HepG2 (cell line): ENCODE data around the gene PPP2R2C. TPM values are rescaled to one million over a fixed set of nuclear protein-coding genes. Genes with fewer than 3 reads are reported as not detected.

Source experiments
- ATAC-seq: fragments of 200-7000 bp; cut with Tn5 transposase; 3 replicates; pipeline ENCODE4 v1.9.1; 2020; ENCODE audit warnings: mild to moderate bottlenecking, moderate library complexity
- BruUV-seq: library from RNA; stranded (reverse); fragments of 400-500 nt; replicated peaks from 2 replicates; lab custom pipeline; 2021; lab: Mats Ljungman, UMichigan
- CTCF ChIA-PET: fragments of 300-600 bp; formaldehyde crosslinking; extraction: SDS; loops from one replicate; lab custom pipeline; 2021; ENCODE audit warnings: low total read pairs, inconsistent platforms, low intra/inter-chr PET ratio; lab: Yijun Ruan, JAX
- POLR2A ChIA-PET: fragments of 350-600 bp; sonication (Branson Sonifier 250); formaldehyde crosslinking; loops from one replicate; lab custom pipeline; 2020; ENCODE audit warnings: antibody characterized with exemption, inconsistent platforms; lab: Yijun Ruan, JAX
- DNase-seq: peaks from one replicate; pipeline ENCODE4 v3.0.0-alpha.2; 2015; ENCODE audit warnings: low spot score
- FAIRE-seq: peaks from 3 replicates; lab custom pipeline; 2011; peaks lifted over from hg19 to GRCh38; lab: Jason Lieb, UNC
- H2AFZ ChIP-seq: one replicate; pipeline ENCODE4 v1.6.1; 2011; ENCODE audit warnings: low read length, inconsistent platforms
- H3K27ac ChIP-seq: fragments of 300-600 bp; 3 replicates; pipeline ENCODE4 v1.8.0; 2011; ENCODE audit warnings: mixed run types, mild to moderate bottlenecking, mixed read lengths, low read length, inconsistent platforms; ENCODE audit not compliant: insufficient read depth; ENCODE audit errors: extremely low read length
- H3K27me3 ChIP-seq, 2 experiments: fragments of 200-600 bp in 1 of 2; 2 replicates in 1 of 2; 3 replicates in 1 of 2; pipeline versions ENCODE4 v1.6.0 to v1.8.0; 2011; ENCODE audit warnings: low read length in 2 of 2, mild to moderate bottlenecking in 2 of 2, moderate library complexity in 2 of 2, inconsistent platforms in 1 of 2; ENCODE audit not compliant: insufficient read depth in 2 of 2, control insufficient read depth in 1 of 2
- H3K36me3 ChIP-seq, 2 experiments: fragments of 200-600 bp in 1 of 2; replicated peaks in 1 of 2; 2 replicates in 1 of 2; 3 replicates in 1 of 2; pipeline versions ENCODE4 v1.5.1 to v1.8.0; 2011; ENCODE audit warnings: low read length in 2 of 2, inconsistent platforms in 1 of 2; ENCODE audit not compliant: insufficient read depth in 2 of 2, control insufficient read depth in 1 of 2
- H3K4me1 ChIP-seq: 2 replicates; pipeline ENCODE4 v1.5.1; 2012; ENCODE audit warnings: low read length, inconsistent platforms; ENCODE audit not compliant: insufficient read depth
- H3K4me2 ChIP-seq: 2 replicates; pipeline ENCODE4 v1.6.0; 2011; ENCODE audit warnings: low read depth, low read length, inconsistent platforms
- H3K4me3 ChIP-seq, 3 experiments: fragments of 200-600 bp in 1 of 3; sonication (generic), shearing (Covaris generic) in 1 of 3; replicated peaks in 1 of 3; 2 replicates each; pipeline ENCODE4 v1.5.1; 2011 to 2016; ENCODE audit warnings: low read length in 3 of 3, inconsistent platforms in 2 of 3, low read depth in 2 of 3, mild to moderate bottlenecking in 2 of 3, control low read depth in 1 of 3, mixed read lengths in 1 of 3; ENCODE audit not compliant: insufficient read depth in 1 of 3
- H3K79me2 ChIP-seq: one replicate; pipeline ENCODE4 v1.6.1; 2011; ENCODE audit warnings: low read length, inconsistent platforms; ENCODE audit not compliant: insufficient read depth
- H3K9ac ChIP-seq: 2 replicates; pipeline ENCODE4 v1.6.0; 2011; ENCODE audit warnings: mild to moderate bottlenecking, low read depth, low read length, inconsistent platforms; ENCODE audit not compliant: insufficient read depth
- H3K9me3 ChIP-seq: 2 replicates; pipeline ENCODE4 v1.5.1; 2012; ENCODE audit warnings: mild to moderate bottlenecking, low read length
- H4K20me1 ChIP-seq: 2 replicates; pipeline ENCODE4 v1.6.0; 2011; ENCODE audit warnings: inconsistent platforms, mild to moderate bottlenecking, low read length, moderate library complexity; ENCODE audit not compliant: insufficient read depth
- ATF7-NPFF ChIP-seq: sonication (generic); formaldehyde crosslinking; IDR thresholded peaks from 2 replicates; pipeline ENCODE4 v1.8.1; 2023; ENCODE audit warnings: mild to moderate bottlenecking, low read depth, missing genetic modification reagents, moderate library complexity
- DR1 ChIP-seq: sonication (generic); formaldehyde crosslinking; IDR thresholded peaks from 2 replicates; pipeline ENCODE4 v1.8.0; 2021; ENCODE audit warnings: mild to moderate bottlenecking, missing genetic modification reagents, inconsistent platforms
- KDM5B ChIP-seq: sonication (generic); formaldehyde crosslinking; IDR thresholded peaks from 2 replicates; pipeline ENCODE4 v1.4.0; 2020; ENCODE audit warnings: missing genetic modification reagents, mild to moderate bottlenecking, borderline replicate concordance
- KMT2A ChIP-seq: sonication (generic); formaldehyde crosslinking; IDR thresholded peaks from 2 replicates; pipeline ENCODE4 v1.4.0; 2020; ENCODE audit warnings: missing genetic modification reagents
- RFX5 ChIP-seq: IDR thresholded peaks from 2 replicates; pipeline ENCODE4 v1.6.1; 2011; ENCODE audit warnings: low read depth, low read length, improper control_type of control experiment
- SIX4 ChIP-seq: sonication (generic); formaldehyde crosslinking; IDR thresholded peaks from 2 replicates; pipeline ENCODE4 v1.4.0; 2020; ENCODE audit warnings: missing genetic modification reagents
- SMAD1 ChIP-seq: sonication (generic); formaldehyde crosslinking; IDR thresholded peaks from 2 replicates; pipeline ENCODE4 v1.4.0; 2020; ENCODE audit warnings: missing genetic modification reagents, low read depth, mild to moderate bottlenecking, borderline replicate concordance
- ZFY ChIP-seq: sonication (generic); formaldehyde crosslinking; IDR thresholded peaks from 2 replicates; pipeline ENCODE4 v1.4.0; 2020; ENCODE audit warnings: missing genetic modification reagents
- ZNF121 ChIP-seq: sonication (generic); formaldehyde crosslinking; IDR thresholded peaks from 2 replicates; pipeline ENCODE4 v1.5.0; 2020; ENCODE audit warnings: mild to moderate bottlenecking, missing genetic modification reagents
- ZNF589 ChIP-seq: sonication (generic); formaldehyde crosslinking; conservative IDR thresholded peaks from 2 replicates; pipeline ENCODE4 v1.8.0; 2022; ENCODE audit warnings: mild to moderate bottlenecking, moderate library complexity, missing genetic modification reagents
- ZNF772 ChIP-seq: sonication (generic); formaldehyde crosslinking; IDR thresholded peaks from 2 replicates; pipeline ENCODE4 v1.5.0; 2020; ENCODE audit warnings: mild to moderate bottlenecking, missing genetic modification reagents
- WGBS: methylation state at CpG from one replicate; pipeline ENCODE4 v1.1.6; 2017; ENCODE audit warnings: low lambda C conversion rate; 5-methylcytosine and 5-hydroxymethylcytosine counted together
- in situ Hi-C: cut with HindIII; loops from 2 replicates; pipeline ENCODE4 v1.10.0; 2017; ENCODE audit warnings: low pct_unique_long_range_greater_than_20kb; ENCODE audit not compliant: extremely low pct_ligation_motif_present
- intact Hi-C: fragments of 100-400 bp; cut with micrococcal nuclease; formaldehyde crosslinking; loops from one replicate; pipeline ENCODE4 v1.10.0; 2022; ENCODE audit not compliant: unreplicated experiment
- polyA plus RNA-seq, 8 experiments: library from polyadenylated mRNA; depleted of rRNA in 3 of 8; stranded (reverse) in 7 of 8; unstranded in 1 of 8; fragments of >200 nt; fragmentation: Illumina TruSeq in 4 of 8; extraction: Trizol in 4 of 8; gene quantifications; 2 replicates each; pipeline versions ENCODE4 v1.2.1 to v1.2.3, GENCODE V29; 2011 to 2016; ENCODE audit warnings: low read depth in 4 of 8, missing spikeins in 1 of 8, mixed read lengths in 1 of 8; ENCODE audit not compliant: insufficient read depth in 1 of 8
- total RNA-seq, 5 experiments: library from RNA; depleted of rRNA; stranded (reverse); fragments of >200 nt; fragmentation: Illumina TruSeq; extraction: Trizol; gene quantifications; 2 replicates each; pipeline ENCODE4 v1.2.3, GENCODE V29; 2016; ENCODE audit warnings: low read depth in 1 of 5
- TF ChIP-seq, protein P1 (sequence below): sonication (generic); formaldehyde crosslinking; IDR thresholded peaks from 2 replicates; pipeline ENCODE4 v1.5.0; 2020; ENCODE audit warnings: mild to moderate bottlenecking, missing genetic modification reagents, borderline replicate concordance

The PPP2R2C gene
- total and polyA plus RNA-seq, 2 of the 13 experiments (the other 11 are each of a cell fraction or from before 2014, with no cell fraction given) = 0.60 to 8.6 TPM

GRCh38 chr4:6513678-6514077 lies 41.3 kb upstream of the PPP2R2C start:
- no peak overlapping the region for H3K27ac ChIP-seq
- H3K36me3 ChIP-seq = no peaks in the 10 kb centered on the region
- H3K79me2 ChIP-seq = no peaks in the 10 kb centered on the region
- H4K20me1 ChIP-seq = no peaks in the 10 kb centered on the region
- no peak overlapping the region for H3K4me2 ChIP-seq
- ATAC-seq = no peak
- intact Hi-C loops = no loop called here
- no peak overlapping the region for H3K9ac ChIP-seq
- BruUV-seq = no TSS peak
- in situ Hi-C loops = no loop called here
- FAIRE-seq = no peak
- H2AFZ ChIP-seq = no peak overlapping the region
- H3K9me3 ChIP-seq = peaks cover 3% of the 10 kb centered on the region; the same call in 1 of the 2 replicates
- DNase-seq = no peak
- POLR2A ChIA-PET = no interaction called here
- H3K4me1 ChIP-seq = no peaks in the 10 kb centered on the region
- H3K4me3 ChIP-seq = no peak overlapping the region
- TF ChIP-seq ZNF589 (CRISPR knock-in tag) (no peak), DR1 (CRISPR knock-in tag) (no peak), KDM5B (CRISPR knock-in tag) (no peak), ZNF772 (CRISPR knock-in tag) (no peak), RFX5 (no peak), SIX4 (CRISPR knock-in tag) (no peak), ZFY (CRISPR knock-in tag) (no peak), KMT2A (no peak), ZNF121 (CRISPR knock-in tag) (no peak), ATF7-NPFF (CRISPR knock-in tag) (no peak), SMAD1 (no peak)
- TF ChIP-seq, protein P1, sequence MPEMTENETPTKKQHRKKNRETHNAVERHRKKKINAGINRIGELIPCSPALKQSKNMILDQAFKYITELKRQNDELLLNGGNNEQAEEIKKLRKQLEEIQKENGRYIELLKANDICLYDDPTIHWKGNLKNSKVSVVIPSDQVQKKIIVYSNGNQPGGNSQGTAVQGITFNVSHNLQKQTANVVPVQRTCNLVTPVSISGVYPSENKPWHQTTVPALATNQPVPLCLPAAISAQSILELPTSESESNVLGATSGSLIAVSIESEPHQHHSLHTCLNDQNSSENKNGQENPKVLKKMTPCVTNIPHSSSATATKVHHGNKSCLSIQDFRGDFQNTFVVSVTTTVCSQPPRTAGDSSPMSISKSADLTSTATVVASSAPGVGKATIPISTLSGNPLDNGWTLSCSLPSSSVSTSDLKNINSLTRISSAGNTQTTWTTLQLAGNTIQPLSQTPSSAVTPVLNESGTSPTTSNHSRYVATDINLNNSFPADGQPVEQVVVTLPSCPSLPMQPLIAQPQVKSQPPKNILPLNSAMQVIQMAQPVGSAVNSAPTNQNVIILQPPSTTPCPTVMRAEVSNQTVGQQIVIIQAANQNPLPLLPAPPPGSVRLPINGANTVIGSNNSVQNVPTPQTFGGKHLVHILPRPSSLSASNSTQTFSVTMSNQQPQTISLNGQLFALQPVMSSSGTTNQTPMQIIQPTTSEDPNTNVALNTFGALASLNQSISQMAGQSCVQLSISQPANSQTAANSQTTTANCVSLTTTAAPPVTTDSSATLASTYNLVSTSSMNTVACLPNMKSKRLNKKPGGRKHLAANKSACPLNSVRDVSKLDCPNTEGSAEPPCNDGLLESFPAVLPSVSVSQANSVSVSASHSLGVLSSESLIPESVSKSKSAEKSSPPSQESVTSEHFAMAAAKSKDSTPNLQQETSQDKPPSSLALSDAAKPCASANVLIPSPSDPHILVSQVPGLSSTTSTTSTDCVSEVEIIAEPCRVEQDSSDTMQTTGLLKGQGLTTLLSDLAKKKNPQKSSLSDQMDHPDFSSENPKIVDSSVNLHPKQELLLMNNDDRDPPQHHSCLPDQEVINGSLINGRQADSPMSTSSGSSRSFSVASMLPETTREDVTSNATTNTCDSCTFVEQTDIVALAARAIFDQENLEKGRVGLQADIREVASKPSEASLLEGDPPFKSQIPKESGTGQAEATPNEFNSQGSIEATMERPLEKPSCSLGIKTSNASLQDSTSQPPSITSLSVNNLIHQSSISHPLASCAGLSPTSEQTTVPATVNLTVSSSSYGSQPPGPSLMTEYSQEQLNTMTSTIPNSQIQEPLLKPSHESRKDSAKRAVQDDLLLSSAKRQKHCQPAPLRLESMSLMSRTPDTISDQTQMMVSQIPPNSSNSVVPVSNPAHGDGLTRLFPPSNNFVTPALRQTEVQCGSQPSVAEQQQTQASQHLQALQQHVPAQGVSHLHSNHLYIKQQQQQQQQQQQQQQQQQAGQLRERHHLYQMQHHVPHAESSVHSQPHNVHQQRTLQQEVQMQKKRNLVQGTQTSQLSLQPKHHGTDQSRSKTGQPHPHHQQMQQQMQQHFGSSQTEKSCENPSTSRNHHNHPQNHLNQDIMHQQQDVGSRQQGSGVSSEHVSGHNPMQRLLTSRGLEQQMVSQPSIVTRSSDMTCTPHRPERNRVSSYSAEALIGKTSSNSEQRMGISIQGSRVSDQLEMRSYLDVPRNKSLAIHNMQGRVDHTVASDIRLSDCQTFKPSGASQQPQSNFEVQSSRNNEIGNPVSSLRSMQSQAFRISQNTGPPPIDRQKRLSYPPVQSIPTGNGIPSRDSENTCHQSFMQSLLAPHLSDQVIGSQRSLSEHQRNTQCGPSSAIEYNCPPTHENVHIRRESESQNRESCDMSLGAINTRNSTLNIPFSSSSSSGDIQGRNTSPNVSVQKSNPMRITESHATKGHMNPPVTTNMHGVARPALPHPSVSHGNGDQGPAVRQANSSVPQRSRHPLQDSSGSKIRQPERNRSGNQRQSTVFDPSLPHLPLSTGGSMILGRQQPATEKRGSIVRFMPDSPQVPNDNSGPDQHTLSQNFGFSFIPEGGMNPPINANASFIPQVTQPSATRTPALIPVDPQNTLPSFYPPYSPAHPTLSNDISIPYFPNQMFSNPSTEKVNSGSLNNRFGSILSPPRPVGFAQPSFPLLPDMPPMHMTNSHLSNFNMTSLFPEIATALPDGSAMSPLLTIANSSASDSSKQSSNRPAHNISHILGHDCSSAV (CRISPR knock-in tag) = no peak
- WGBS = 25% methylated on average over 2 of the region's 3 CpGs
- CTCF ChIA-PET = no interaction called here
- peaks cover 1 to 16% of the 10 kb centered on the region in 2 experiments; a peak in 2 of 5 replicates for H3K27me3 ChIP-seq
